HUDEP-2 (cell line): Measurements from ENCODE around the gene CNBD2.
"Not testable (repeated sequence)": the region's sequence is repeated elsewhere in the genome, so short reads cannot be mapped to it uniquely, and the experiment has no call there.

Source experiments
- DNase-seq, 76 experiments: peaks; one replicate each; lab custom pipeline; 2025; ENCODE audit not compliant: unreplicated experiment in 76 of 76; lab: John Stamatoyannopoulos, UW

The CNBD2 gene

DNA sequence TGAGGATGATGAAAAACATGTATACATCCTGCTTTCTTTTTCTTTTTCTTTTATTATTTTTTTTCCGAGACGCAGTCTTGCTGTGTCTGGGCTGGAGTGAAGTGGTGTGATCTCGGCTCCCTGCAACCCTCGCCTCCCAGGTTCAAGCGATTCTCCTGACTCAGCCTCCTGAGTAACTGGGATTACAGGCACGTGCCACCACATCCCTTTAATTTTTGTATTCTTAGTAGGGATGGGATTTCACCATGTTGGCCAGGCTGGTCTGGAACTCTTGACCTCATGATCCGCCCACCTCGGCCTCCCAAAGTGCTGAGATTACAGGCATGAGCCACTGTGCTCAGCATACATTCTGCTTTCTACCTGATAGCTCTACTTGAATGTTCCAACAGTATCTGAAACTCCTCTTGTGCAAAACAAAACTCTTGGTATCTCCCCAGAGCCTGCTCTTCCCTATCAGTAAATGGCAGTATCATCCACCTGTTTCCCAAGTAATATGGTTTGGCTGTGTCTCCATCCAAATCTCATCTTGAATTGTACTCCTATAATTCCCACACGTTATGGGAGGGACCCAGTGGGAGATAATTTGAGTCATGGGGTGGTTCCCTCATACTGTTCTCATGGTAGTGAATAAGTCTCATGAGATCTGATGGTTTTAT, 85.6 kb downstream of the CNBD2 start:
- DNase-seq, result peak in 1 of 76 experiments; percentile 20

DNA sequence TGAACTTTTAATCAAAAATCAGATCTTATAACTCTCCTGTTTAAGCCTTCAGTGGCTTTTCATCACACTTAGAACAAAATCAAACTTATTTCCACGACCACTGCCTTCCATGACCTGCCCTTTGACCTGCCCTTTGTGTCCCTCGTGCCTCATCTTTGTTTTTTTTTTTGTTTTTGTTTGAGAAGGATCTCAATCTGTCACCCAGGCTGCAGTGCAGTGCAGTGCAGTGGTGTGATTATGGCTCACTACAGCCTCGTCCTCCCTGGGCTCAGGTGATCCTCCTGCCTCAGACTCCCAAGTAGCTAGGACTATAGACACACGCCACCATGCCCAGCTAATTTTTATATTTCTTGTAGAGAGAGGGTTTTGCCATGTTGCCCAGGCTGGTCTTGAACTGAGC, 86.8 kb downstream of the CNBD2 start:
- DNase-seq, result no peak

DNA sequence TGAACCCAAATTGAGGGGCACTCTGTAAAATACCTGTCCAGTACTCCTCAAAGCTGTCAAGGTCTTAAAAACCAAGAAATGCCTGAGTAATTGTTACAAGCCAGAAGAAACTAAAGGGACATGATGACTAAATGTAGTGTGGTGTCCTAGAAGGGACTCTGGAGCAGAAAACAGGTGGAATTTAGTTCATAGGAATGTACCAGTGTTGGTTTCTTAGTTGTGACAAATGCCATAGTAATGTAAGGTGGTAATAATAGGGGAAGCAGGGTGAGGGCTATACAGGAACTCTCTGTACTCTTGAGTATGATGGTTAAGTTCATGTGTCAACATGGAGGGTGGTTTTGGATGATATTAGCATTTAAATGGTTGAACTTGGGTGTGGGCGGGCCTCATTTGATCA, 92.3 kb downstream of the CNBD2 start:
- DNase-seq, result no peak

DNA sequence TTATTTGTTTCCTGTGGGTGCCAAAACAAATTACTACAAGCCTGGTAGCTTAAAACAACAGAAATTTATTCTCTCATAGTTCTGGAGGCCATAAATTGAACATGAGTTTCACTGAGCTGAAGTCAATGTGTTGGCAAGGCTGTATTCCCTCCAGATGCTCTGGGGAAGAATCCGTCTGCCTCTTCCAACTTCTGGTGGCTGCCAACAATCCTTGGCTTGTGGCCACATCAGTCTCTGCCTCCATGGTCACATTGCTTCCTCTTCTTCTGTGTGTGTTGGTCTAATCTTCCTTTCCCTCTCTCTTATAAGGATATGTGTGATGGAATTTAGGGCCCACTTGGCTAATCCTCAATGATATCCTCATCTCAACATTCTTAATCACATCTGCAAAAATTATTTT, 93.4 kb downstream of the CNBD2 start:
- no peak for DNase-seq

DNA sequence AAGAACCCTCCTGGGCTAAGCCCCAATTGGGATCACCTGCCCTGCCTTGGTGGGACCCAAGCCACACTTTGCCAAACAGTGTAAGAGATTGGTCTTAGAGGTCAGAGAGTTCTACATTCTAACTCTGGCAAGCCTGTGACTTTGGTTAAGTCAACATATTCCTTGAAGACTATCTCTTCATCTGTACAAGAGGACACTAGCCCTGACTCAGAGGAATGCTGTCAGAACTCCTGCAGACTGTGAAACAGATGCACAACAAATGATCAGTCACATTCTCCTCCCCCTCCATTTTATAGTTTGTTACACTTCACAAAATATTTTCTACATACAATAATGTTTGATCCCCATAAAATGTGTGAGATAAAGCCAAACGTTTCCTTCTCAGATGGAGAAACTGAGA, 94.4 kb downstream of the CNBD2 start:
- DNase-seq, result peak in 8 of 76 experiments; percentile 9 to 52 (median 19)

DNA sequence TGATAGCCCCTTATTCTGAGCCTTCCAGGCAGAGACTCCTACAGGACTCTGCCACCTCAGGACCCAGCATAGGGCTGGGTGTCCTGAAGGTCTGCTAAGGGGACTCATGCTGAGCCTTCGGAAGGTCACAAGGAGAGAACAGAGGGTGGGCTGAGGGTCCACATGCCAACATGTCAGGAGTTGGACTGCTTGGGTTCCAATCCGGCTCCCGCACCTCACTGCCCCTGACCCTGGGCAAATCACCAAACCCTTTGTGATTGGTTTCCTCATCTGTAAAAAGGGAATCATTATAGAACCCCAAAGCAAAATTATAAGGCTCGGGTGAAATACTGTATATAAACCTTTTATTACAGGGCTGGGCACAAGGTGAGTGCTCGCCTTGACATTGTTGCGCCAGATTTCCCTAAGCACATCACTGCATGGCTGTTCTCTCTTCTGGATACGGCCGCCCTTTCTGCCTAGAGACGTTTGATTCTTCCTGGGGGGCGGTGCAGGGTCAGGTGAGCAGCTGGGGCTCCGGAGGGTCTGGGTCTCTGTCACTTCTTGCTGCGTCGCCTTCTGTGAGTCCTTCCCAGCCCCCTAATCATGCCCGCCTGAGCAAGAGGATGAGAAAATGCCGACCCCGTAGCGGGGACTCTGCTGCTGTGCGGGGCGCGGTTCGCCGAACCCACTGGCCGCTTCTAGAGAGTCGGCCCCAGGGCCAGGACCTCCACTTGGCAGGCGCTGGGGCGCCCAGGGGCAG, 95.7 kb downstream of the CNBD2 start:
- peak in 1 of 76 experiments; percentile 37 for DNase-seq

DNA sequence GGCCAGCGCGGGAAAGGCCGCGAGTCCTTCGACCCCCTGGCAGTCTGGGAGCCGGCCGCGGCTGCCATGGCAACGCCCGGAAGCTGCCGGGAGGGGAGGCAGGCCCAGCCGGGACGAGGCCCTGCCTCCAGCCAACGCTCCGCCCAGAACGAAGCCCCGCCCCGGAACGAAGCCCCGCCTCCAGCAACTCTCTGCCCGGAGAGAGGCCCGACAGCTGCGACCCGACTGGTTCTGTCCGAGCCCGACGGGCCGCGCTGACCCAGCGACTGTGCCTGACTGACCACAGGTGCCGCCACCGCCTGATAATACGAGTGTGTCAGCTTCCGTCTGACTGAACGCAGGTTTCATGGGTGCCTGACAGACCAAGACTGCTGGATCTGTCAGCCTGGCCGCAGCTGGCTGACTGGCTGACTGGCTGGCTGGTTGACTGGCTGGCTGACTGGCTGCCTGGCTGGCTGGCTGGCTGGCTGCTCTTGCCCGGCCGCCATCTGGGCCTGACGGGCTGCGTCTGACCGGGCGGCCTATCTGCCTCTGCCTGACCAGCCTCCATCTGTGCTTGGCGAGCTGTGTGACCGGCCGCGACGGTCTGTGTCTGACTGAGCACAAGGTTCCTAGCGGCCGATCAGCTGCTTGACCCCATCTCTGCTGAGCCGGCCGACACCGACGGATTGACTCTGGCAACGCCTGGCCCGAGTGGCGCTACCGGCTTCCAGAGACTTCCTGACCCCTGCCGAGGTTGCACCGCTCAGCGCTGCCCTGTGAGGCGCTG, 96.5 kb downstream of the CNBD2 start:
- peak in 72 of 76 experiments; percentile 17 to 94 (median 77) for DNase-seq

DNA sequence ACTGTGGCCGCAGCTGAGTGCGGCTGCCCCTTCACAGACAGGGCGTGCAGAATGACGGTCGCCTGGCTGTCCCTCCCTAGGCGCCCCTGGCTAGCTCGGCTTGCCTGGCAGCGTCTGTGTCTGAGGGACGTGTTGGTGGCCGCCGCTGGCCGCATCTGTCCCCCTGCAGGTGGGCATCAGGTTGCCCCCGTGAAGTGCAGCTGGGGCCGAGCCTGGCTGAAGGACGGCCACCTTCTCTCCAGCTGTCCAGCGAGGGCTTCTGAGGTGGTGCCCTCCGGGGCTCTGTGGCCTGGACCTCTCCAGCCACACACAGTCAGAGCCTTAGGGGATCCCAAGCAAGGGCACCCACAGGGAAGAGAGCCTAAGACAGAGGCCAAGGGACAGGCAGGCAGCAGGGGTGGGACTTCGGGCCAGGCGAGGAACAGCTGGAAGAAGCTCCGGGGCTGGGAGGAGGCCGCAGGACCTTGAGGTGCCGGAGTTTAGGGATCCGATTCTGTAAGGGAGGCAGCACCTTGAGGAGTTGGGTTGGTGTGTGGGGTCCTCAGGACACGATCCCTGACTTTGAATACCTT, 97.1 kb downstream of the CNBD2 start:
- DNase-seq, result no peak

DNA sequence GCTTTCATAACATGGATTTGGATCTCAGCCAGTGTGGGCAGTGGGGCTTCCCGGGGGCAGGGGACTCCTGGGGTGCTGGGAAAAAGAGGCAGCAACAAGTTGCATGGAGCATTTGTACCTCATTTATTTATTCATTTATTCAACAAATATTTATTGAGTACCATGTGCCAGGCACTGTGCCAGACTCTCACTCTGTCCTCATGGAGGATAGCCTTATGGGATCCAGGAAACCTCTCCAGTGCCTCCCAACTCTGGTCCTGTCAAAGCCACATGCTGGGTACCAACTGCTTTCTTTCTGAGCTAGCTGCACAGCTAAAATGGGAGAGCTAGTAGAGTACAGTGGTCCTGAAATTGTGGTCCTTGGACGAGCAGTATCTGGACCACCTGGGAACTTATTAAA, 98.4 kb downstream of the CNBD2 start:
- no peak for DNase-seq

DNA sequence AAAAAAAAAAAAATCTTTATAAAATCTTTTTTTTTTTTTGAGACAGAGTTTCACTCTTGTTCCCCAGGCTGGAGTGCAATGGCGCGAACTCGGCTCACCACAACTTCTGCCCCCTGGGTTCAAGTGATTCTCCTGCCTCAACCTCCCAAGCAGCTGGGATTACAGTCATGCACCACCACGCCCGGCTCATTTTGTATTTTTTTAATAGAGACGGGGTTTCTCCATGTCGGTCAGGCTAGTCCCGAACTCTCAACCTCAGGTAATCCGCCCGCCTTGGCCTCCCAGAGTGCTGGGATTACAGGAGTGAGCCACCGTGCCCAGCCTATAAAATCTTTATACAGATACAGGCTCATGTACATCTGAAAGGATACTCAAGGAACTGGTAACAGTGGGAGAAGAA, 100.1 kb downstream of the CNBD2 start:
- not testable (repeated sequence) for DNase-seq

DNA sequence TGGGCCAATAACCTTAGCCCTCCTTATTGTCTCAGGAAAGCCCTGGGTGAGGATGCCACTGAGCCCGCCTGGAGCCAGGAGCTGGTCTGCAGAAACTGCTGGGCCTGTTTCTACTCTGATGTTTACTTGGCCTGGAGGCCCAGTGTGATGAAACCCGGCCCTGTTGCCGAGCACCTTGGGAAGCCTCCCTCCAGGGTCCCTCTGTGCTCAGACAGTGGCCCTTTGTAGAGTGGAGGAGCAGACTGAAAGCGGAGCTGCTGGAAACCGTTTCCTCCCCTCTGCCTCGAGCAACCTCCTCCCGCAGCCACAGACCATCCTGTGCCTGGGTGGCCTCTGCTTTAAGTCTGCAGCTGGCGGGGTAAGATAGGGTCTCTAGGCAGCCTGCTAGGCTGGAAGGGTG, 102.1 kb downstream of the CNBD2 start:
- no peak for DNase-seq

DNA sequence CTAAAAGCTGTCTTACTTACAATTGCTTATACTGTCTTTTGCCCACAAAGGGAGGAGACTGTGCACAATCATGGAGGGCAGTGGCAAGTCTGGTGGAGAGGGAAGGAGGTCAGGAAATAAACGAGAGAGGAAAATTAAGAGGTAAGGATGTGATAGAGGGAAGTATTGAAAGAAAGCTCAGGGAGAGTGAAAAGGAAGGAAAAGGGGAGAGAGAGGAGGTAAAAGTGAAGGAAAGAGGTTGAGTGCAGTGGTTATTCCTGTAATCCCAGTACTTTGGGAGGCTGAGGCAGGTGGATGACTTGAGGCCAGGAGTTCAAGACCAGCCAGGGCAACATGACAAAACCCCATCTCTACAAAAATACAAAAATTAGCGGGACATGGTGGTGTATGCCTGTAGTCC, 103.5 kb downstream of the CNBD2 start:
- no peak for DNase-seq

DNA sequence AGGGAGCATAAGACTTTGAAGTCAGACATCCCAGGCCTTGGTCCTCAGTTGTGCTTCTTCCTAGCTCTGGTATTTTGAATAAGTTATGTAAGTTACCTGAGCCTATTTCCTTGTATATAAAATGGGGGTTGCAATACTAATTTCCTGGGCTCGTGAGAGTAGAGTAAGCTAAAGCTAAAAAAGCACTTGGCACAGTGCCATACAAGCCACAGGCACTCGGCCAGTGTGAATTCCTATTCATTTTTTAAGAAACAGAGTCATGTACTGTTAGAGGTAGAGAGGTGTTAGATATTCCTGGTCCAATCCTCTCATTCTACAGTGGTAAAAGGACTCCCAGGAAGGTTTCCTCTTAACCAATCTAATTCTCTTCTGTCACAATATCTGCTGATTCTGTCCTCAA, 106.6 kb downstream of the CNBD2 start:
- DNase-seq, result no peak

DNA sequence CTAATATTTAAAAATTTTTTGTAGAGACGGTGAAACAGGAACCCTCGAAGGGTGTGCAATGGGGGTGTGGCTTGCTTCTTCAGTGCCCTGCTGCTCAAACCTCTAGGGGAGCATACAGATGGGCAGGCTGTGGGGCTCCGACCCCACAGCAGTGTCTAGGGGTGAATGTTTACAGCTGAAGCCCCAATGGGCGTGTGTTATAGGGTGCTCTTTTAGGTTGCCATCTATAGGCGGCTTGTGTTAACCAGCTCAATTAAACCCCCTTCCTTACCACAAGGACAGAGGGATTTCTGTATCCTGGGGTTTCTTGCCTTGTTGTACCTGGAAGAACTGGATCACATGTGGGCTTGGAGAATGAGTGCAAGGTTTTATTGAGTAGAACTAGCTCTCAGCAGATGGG, 109.4 kb downstream of the CNBD2 start:
- not testable (repeated sequence) for DNase-seq

DNA sequence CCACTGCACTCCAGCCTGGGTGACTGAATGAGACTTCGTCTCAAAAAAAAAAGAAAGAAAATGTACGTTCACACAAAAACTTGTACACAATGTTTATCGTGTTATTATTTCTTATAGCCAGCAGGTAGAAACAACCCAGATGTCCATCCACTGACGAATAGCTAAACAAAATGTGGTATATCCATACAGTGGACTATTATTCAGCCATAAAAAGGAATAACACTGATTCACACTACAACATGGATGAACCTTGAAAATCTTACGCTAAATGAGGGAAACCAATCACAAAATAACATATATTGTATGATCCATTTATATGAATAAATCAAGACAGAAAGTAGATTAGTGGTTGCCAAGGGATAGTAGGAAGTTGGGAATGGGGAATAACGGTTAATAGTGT, 111.1 kb downstream of the CNBD2 start:
- DNase-seq, result no peak

DNA sequence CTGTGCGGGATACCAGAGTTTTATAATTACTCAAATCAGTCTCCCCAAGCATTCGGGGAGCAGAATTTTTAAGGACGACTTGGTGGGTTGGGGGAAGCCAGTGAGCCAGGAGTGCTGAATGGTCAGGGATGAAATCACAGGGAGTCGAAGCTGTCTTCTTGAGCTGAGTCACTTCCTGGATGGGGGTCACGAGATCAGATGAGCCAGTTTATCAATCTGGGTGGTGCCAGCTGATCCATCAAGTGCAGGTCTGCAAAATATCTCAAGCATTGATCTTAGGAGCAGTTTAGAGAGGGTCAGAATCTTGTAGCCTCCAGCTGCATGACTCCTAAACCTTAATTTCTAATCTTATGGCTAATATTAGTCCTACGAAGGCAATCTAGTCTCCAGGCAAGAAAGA, 111.6 kb downstream of the CNBD2 start:
- peak in 9 of 76 experiments; percentile 4 to 44 (median 15) for DNase-seq
